C4-2B (cell line): ENCODE data around the gene TXLNG.

Experiments used
- H3K27ac ChIP-seq: fragments of 450-650 bp; 2 replicates; pipeline ENCODE4 v1.5.1; 2017
- CTCF ChIP-seq: fragments of 450-650 bp; conservative IDR thresholded peaks from 2 replicates; pipeline ENCODE4 v1.5.1; 2017; ENCODE audit warnings: mild to moderate bottlenecking
- ZFX ChIP-seq: fragments of 450-650 bp; IDR thresholded peaks from 2 replicates; pipeline ENCODE4 v1.6.1; 2017

The TXLNG gene

GRCh38 chrX:16826207-16826606 is 39.9 kb downstream of the TXLNG start:
- peak overlapping the region; percentile 49 for H3K27ac ChIP-seq
- TF ChIP-seq CTCF = peak; percentile 58
- TF ChIP-seq ZFX = no peak

GRCh38 chrX:16827225-16827624 is 41.0 kb downstream of the TXLNG start:
- no peak for TF ChIP-seq ZFX
- no peak for TF ChIP-seq CTCF
- H3K27ac ChIP-seq = peak overlapping the region; percentile 49

GRCh38 chrX:16828124-16828908 is 42.0 kb downstream of the TXLNG start:
- TF ChIP-seq ZFX (no peak), CTCF (no peak)

GRCh38 chrX:16832301-16832700 is 46.0 kb downstream of the TXLNG start:
- no peak overlapping the region for H3K27ac ChIP-seq
- TF ChIP-seq CTCF (no peak), ZFX (no peak)

More at GRCh38 chrX:16828124-16828908, 42.0 kb downstream of the TXLNG start:
- H3K27ac ChIP-seq = peak overlapping the region; percentile 37; the same call in 1 of the 2 replicates

- TF ChIP-seq CTCF (no peak), ZFX (no peak)
- H3K27ac ChIP-seq = no peak overlapping the region
Observed at GRCh38 chrX:16834806-16835205, 48.5 kb downstream of the TXLNG start.

- TF ChIP-seq ZFX (no peak), CTCF (no peak; the same call in 1 of the 2 replicates)
- H3K27ac ChIP-seq = no peak overlapping the region
Observed at GRCh38 chrX:16836371-16836770, 50.1 kb downstream of the TXLNG start.

- no peak overlapping the region for H3K27ac ChIP-seq
- TF ChIP-seq CTCF (no peak), ZFX (no peak)
Observed at GRCh38 chrX:16838202-16839066, 52.2 kb downstream of the TXLNG start.
